ENCODE data around the gene HGFAC.

DNA sequence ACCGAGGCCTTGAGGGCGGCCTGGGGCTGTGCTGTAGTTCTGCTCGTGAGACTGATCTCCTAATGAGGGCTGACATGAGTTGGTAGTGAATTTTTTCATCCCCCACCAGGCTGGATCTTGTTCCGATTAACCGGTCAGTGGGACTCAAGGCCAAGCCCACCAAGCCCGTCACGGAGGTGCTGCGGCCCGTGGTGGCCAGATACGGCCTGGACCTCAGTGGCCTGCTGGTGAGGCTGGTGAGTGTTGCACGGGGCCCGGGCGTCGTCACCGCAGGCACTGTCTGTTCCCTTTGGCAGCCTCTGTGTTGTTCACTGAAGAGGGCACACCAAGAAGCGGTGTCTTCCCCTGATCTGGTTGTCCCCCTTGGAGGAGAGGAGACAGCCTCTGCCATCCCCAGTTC, 18.4 kb upstream of the HGFAC start:
- TF ChIP-seq, protein P1, sequence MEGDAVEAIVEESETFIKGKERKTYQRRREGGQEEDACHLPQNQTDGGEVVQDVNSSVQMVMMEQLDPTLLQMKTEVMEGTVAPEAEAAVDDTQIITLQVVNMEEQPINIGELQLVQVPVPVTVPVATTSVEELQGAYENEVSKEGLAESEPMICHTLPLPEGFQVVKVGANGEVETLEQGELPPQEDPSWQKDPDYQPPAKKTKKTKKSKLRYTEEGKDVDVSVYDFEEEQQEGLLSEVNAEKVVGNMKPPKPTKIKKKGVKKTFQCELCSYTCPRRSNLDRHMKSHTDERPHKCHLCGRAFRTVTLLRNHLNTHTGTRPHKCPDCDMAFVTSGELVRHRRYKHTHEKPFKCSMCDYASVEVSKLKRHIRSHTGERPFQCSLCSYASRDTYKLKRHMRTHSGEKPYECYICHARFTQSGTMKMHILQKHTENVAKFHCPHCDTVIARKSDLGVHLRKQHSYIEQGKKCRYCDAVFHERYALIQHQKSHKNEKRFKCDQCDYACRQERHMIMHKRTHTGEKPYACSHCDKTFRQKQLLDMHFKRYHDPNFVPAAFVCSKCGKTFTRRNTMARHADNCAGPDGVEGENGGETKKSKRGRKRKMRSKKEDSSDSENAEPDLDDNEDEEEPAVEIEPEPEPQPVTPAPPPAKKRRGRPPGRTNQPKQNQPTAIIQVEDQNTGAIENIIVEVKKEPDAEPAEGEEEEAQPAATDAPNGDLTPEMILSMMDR (IDR thresholded peaks at IDR 0.05): no peak
- TF ChIP-seq YY1 (IDR thresholded peaks at IDR 0.05; ENCODE audit: low read depth): no peak
- no peak for TF ChIP-seq EP300 (IDR thresholded peaks at IDR 0.05; ENCODE audit: borderline replicate concordance in 1 of 2, low read depth in 1 of 2, low read length in 1 of 2)
- no peak for TF ChIP-seq SMC3 (IDR thresholded peaks at IDR 0.05; ENCODE audit: low read depth, low read length)
- no peak for TF ChIP-seq POLR2AphosphoS5 (IDR thresholded peaks at IDR 0.05; ENCODE audit: low read depth, low read length)
- no peak for TF ChIP-seq EZH2phosphoT487 (IDR thresholded peaks at IDR 0.05; ENCODE audit: borderline replicate concordance, low read depth)
